DMS153 treated with DMSO at 0.1 percent for 48 hours (cell line): ENCODE measurements around the gene PCDHB11.
"Not testable (repeated sequence)": the region's sequence is repeated elsewhere in the genome, so short reads cannot be mapped to it uniquely, and the experiment has no call there.

ENCODE experiments used
- DNase-seq: peaks from one replicate; lab custom pipeline; 2025; ENCODE audit not compliant: unreplicated experiment; lab: John Stamatoyannopoulos, UW

PCDHB11 gene

DNA sequence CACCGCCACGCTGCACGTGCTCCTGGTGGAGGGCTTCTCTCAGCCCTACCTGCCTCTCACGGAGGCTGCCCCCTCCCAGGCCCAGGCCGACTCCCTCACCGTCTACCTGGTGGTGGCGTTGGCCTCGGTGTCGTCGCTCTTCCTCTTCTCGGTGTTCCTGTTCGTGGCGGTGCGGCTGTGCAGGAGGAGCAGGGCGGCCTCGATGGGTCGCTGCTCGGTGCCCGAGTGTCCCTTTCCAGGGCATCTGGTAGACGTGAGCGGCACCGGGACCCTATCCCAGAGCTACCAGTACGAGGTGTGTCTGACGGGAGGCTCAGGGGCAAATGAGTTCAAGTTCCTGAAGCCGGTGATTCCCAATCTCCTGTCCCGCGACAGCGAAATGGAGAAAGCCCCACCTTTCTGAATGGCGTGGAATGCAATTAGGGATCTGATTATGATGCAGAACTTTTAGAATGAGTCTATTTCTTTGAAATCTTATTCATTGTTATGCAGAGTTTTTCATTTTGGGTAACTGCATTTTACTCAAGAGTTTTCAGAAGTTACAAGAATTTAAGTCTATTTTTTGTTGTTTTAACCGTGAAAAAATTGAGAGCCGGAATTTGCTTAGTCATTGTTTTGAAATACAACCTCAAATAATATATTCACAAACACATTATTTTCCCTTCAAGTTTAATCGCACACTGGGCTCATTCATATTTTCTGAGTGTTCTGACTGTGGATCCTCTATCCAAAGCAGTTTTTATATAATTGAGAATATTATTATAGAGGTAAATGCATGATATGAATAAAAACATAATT is 37.3 kb downstream of the PCDHB11 start:
- DNase-seq: no peak

DNA sequence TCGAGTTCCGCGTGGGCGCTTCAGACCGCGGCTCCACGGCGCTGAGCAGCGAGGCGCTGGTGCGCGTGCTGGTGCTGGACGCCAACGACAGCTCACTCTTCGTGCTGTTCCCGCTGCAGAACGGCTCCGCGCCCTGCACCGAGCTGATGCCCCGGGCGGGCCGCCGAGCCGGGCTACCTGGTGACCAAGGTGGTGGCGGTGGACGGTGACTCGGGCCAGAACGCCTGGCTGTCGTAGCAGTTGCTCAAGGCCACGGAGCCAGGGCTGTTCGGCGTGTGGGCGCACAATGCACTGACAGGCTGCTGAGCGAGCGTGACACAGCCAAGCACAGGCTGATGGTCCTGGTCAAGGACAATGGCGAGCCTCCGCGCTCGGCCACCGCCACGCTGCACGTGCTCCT is 42.1 kb downstream of the PCDHB11 start:
- no peak for DNase-seq

DNA sequence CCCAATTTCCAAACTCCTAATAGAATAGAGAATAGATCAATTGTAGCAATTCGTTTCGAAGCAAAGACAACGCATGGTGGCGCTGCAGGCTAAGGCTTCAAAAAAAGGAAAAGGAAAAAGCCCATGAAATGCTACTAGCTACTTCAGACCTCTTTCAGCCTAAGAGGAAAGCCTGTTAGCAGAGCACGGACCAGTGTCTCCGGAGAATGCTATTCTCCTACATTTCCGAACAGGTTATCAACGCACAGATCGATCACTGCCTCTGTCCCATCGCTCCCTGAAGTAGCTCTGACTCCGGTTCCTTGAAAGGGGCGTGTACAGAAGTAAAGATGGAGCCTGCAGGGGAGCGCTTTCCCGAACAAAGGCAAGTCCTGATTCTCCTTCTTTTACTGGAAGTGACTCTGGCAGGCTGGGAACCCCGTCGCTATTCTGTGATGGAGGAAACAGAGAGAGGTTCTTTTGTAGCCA is 45.9 kb downstream of the PCDHB11 start, which contains the start of gene PCDHB15:
PCDHB15 (plus strand) TSS at position 146 of the 468 bp plus-strand sequence; CDS start at position 330, 184 bp downstream.
- no peak for DNase-seq

DNA sequence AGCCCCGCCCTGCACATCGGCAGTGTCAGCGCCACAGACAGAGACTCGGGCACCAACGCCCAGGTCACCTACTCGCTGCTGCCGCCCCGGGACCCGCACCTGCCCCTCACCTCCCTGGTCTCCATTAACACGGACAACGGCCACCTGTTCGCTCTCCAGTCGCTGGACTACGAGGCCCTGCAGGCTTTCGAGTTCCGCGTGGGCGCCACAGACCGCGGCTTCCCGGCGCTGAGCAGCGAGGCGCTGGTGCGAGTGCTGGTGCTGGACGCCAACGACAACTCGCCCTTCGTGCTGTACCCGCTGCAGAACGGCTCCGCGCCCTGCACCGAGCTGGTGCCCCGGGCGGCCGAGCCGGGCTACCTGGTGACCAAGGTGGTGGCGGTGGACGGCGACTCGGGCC is 47.5 kb downstream of the PCDHB11 start:
- DNase-seq: not testable (repeated sequence)

DNA sequence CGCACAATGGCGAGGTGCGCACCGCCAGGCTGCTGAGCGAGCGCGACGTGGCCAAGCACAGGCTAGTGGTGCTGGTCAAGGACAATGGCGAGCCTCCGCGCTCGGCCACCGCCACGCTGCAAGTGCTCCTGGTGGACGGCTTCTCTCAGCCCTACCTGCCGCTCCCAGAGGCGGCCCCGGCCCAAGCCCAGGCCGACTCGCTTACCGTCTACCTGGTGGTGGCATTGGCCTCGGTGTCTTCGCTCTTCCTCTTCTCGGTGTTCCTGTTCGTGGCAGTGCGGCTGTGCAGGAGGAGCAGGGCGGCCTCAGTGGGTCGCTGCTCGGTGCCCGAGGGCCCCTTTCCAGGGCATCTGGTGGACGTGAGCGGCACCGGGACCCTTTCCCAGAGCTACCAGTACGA is 48.0 kb downstream of the PCDHB11 start:
- not testable (repeated sequence) for DNase-seq

DNA sequence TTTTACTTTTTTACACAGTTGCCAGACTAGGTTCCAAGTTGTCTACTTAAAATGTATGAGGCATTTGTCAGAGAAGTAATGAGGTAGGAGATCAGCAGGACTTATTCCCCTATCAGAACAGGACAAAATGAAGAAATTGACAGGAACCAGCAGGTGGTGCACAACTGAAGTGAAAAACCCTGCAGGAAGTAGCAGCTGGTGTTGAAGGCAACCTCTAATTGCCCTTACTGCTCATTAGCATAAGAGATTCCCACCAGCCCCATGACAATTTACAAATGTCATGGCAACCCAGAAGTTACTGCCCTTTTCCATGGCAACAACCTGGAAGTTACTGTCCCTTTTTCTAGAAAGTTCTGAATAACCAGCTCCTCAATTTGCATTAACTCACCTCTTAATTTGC is 51.1 kb downstream of the PCDHB11 start:
- no peak for DNase-seq
